OCI-M1 (cell line): ENCODE data around the gene NAALADL2.
A peak's percentile ranks its signal among the peaks of the same experiment; 100 is the strongest.
"Not testable (repeated sequence)": the region's sequence is repeated elsewhere in the genome, so short reads cannot be mapped to it uniquely, and the experiment has no call there.

Experiments
- DNase-seq: peaks from one replicate; lab custom pipeline; 2025; lab: John Stamatoyannopoulos, UW

Gene NAALADL2

DNA sequence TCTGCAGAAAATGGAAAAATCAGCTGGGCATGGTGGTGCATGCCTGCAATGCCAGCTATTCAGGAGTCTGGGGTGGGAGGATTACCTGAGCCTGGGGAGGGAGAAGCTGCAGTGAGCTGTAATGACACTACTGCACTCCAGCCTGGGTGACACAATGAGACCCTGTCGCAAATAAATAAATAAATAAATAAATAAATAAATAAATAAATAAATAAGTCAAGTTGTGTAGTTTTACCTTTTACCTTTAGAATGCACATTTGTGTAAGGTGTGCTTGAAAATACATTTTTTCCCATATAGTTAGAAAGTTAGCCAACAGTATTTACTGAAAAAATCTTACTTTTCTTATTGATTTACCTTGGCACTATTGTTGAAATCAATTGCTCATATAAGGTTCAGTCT lies 515.6 kb downstream of the NAALADL2 start:
- DNase-seq: no peak

DNA sequence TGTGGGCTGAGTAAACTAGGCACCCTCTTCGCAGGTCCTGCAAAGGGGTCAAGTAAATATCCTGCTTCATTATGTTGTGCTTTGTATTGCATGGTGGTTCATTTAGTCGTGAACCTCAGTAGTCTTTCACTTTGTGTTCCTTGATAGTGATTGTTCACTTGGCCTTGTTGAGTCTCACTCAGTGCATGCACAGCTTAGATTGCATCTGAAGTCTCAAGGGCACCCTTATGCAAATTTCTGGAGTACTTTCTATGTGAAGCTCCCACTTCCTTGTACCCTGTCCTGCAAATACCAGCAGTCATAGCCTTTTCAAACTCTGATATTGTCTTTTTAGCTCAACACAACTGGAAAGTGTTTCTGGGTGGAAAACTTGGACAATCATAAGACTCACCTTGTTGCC lies 519.2 kb downstream of the NAALADL2 start:
- DNase-seq: no peak

DNA sequence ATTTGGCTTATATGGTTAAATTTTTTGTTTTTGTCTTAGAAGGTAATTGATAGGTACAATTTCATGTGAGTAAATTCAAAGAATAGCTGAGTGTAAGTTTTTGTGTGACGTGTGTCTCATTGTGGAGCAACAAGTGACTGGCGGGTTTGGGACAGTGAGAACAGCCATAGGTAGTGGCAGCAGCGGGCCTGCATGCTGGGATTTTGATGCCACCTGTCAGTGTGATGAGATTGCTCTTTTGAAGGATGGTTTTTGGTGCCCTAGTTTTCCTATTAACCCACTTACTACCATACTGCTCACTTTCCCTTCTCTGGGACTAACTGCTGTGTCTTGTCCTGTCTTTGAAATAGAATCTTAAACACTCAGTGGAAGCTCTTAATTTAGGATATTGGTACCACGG lies 522.6 kb downstream of the NAALADL2 start:
- no peak for DNase-seq

DNA sequence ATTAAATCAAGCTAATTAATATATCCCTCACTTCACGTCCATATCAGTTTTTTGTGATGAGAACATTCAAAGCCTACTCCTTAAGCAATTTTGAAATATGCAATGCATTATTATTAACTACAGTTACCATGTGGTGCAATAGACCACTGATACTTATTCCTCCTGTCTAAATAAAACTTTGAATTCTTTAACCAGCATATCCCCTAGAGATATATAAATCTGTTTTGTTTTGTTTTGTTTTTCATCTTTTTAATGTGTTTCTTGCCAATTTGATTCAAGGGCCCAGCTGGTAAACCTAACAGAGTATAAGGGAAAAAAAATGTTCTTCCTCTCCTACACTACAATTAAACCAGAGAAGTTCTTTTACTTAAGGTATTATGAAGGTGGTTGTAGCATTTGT lies 524.2 kb downstream of the NAALADL2 start:
- DNase-seq: no peak

DNA sequence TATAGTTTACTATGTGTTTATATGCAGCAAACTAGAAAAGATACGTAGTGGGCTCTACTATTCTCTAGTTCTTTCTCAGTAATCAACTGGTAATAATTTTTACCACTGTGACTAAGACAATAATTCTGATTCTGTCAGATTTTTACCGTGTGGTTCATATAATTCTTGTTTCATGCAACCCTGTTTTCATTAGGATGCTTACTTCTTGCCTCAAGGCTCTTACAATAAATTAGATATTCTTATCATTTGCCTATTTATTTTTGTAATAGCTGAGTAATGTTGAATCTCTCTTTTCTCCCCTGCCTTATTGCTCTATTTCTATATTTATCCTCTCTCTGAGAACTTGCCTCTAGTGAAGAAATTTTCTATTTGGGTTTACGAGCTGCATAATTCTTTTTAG lies 524.7 kb downstream of the NAALADL2 start:
- no peak for DNase-seq

DNA sequence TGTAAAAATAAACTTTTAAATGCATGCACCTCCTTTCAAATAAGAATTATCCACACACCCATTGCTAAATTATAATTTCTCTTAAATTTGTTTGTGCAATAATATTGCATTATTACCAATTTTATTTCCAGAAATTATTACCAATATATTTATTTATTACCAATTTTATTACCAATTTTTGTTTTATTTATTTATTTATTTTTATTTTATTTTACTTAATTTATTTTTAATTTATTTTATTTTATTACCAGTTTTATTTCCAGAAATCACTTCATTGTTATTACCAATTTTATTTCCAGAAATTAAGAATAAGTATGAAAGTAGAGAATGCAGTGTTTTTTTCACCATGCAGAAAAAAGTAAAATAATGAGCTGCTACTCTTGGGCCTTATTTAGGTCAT lies 525.4 kb downstream of the NAALADL2 start:
- no peak for DNase-seq

DNA sequence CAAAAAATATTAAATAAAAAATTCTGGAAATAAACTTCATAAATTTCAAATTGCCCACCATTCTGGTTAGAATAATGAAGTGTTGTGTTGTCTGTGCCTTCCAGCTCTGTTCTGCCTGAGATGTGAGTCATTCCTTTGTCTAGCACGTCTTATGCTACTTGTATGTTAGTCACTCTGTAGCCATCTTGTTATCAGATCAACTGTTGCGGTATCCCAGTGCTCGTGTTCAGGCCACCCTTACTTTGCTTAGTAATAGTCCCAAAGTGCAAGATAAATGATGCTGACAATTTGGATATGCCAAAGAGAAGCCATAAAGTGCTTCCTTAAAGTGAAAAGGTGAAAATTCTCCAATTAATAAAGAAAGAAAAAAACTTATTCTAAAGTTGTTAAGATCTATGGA lies 527.5 kb downstream of the NAALADL2 start:
- peak; percentile 83 for DNase-seq

DNA sequence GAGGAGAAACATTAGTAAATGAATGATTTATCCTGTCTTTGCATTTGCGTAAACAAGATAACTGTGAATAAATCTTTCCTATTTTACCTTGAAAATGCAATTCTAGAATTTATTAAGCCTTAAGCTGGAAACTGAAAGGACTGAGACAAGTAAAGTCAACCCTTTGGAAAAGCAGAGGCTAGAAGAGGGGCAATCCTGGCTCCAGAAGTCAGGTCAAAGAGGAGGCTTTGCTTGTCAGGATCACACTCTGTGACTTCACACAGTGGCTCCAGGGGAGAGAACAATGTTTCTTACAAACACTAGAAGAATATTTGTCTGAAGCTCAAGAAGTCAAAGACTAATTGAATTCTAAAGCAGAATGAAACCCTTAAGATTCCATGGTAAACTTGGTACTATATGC lies 530.4 kb downstream of the NAALADL2 start:
- no peak for DNase-seq

DNA sequence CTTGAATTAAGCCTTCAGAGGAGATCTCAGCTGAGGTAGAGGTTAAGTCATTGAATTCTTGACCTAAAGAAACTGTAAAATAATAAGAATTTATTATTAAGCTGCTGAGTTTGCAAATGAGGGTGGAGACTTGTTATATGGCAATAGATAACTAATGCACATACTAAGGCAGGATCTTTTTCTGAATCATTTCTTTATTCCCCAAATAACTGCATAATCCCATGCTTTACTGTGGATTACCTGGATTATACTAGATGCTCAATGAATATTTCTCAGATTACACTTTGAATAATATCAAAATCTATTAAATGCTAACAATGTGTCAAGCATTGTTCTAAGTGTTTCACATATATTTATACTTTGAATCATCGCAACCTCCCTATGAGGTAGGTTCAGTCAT lies 532.5 kb downstream of the NAALADL2 start:
- no peak for DNase-seq

DNA sequence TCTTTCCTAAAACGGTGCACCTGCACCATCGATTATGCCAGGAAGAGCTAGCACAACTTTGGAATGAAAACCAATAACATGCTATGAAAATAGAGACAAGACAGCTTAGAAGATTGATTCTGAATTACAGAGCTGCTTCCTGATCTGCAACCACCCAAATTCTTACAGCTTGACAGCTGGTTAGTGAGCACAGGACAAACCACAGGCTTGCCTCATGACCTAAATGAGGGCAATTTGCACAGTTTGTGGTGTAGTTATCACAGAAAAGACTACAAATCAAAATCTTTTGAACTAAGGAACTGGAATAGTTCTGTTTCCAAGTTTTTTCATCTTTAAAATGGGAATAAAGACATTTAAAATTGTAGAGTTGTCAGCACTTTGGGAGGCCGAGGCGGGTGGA lies 533.5 kb downstream of the NAALADL2 start:
- peak; percentile 28 for DNase-seq

DNA sequence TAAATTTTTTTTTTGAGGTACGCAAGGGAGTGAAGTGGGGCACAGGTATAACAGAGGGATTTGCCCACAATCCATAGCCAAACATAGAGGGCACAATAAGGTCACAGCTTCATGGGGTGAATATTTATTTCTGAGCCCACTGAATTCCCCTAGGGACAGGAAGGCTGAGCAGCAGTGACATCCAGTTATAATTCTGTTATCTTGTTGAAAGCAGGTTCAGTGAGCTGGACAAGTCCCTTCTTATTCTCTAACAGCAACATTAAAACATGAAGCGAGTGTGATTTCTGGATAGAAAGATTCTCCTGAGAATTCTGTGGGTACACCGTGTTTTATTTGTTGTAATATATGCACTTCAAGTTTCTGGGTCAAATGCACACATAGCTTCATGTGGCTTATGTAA lies 538.2 kb downstream of the NAALADL2 start:
- no peak for DNase-seq

DNA sequence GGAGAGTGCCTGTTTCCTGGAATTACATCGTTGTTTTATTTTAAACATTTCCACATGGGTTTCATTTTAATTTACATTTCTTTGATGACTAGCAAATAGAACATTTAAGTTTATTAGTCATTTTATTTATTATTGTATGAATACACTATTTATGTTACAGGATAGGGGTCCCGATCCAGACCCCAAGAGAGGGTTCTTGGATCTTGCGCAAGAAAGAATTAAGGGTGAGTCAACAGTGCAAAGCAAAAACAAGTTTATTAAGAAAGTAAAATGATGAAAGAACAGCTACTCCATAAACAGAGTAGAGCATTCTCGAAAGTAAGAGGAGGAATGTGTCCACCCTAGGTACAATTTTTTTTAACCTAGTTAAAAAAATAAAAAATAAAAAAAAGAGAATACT lies 539.5 kb downstream of the NAALADL2 start:
- DNase-seq: no peak

DNA sequence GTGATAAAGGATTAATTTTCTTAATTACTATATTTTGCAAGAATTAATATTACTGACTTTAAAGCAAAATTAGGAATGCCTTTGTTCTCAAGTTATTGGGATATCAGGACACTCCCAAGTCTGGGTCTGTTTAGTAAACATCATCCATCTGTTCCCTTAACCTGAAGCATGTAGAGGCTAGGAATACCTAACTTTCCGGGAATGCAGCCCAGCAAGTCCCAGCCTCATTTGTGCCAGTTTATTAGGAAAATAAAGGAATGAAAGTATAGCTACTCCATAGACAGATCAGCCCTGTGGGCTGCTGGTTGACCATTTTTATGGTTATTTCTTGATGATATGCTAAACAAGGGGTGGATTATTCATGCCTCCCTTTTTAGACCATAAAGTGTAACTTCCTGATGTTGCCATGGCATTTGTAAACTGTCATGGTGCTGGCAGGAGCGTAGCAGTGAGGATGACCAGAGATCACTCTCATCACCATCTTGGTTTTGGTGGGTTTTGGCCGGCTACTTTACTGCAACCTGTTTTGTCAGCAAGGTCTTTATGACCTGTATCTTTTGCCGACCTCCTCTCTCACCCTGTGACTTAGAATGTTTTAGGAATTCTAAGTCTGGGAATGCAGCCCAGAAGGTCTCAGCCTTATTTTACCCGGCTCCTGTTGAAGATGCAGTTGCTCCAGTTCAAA lies 540.2 kb downstream of the NAALADL2 start:
- no peak for DNase-seq

DNA sequence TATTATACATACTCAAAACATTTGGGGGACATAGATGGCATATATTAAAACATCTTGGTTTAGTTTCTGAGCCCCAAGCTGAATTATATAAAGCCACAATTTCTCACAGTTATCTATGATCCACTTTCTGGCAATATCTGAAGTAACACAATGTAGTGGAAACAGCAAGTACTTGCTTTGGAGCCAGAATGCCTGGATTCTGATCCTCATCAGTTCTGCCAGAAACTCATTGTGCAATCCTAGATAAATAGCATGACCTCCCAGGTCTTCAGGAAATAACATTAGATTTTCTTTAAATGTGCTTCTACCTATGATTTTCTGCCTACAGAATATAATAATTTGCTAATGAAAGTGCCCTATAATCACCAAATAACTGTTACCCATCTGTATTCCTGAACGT lies 544.9 kb downstream of the NAALADL2 start:
- DNase-seq: no peak

DNA sequence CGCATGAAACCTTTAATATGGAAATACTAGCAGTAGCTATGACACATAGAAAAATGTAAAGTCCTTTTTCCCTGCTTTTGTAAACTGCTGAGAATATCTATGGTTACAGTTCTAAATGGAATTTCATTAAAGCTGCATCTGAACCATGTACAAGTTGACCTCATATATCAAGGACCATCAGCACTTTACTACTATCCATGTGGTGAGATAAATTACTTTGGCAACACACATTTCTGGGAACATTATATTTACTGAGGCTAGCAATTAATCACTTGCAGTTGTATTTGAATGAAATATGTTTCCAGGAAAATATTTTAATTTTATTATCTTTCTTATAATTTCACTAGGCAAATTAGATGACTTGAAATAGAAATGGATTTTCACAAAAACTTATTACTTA lies 545.5 kb downstream of the NAALADL2 start:
- DNase-seq: no peak

DNA sequence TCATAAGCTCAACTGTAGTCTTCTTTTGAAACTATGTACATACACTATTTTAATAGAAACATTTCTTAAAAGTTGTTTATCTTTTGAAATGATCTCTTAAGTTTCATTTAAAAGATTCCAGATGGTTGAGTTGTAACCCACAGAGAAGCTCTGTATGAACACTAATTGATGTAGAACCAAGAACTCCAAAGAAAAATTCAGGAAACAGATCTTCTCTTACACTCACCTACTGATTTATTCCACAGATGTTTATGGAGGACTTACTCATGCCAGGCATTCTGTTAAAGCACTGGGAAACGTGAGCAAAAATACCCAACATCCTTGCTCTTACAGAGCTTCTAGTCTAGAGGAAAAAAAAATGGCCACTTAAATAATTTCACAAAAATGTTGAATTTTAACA lies 551.1 kb downstream of the NAALADL2 start:
- no peak for DNase-seq

DNA sequence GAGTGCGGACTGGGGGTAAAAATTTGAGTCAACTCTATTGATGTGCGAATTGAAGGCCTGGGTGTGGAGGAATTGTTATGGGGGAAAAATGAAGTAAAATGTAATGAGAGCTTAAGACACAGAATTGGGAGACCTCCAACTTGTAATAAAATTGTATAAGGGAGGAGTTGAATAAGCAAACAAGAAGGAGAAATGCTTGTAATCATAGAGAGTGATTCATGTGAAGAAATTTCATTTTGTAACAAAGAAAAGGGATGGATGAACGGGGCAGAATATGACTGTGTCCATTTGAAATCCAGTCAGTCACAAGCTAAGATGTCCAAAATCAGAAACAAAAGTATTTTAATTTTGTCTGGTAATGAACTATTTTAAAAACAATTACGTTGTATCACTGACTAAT lies 552.3 kb downstream of the NAALADL2 start:
- DNase-seq: no peak

DNA sequence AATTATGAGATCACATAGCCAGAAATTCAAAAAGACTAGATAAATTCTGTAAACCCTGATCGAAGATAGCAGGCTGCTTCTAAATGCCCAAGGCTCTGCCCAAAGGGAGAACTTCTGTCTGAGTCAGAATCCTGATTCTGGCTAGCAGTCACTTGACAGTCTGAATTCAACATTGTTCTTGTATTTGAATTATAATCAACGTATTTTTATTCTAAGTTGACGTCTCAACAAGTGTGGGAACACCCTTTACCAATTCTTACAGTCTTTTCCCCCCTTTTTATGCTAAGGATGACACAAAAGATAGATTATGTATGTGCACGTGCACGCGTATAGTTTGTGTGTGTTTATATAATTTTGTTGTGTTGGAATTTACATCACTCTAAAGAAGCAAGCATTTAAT lies 552.8 kb downstream of the NAALADL2 start:
- DNase-seq: no peak

DNA sequence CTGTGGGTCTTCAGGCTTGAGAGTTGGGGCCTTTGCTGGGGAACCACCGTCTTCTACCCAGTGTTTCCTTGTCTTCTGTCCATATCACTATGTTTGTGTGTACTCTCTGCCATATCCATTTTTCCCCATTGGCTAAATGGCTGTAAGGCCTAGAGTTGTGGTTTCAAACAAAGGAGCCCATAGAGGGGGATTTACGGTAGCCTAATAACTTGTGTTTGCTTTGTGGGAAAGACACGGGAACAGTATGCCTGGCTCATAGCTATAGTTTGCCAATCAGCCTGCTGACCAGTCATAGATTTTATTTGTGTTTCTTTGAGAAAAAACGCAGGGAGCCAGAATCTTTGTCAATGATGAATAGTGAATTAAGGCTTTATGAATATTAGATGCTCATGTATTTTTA lies 554.8 kb downstream of the NAALADL2 start:
- no peak for DNase-seq

DNA sequence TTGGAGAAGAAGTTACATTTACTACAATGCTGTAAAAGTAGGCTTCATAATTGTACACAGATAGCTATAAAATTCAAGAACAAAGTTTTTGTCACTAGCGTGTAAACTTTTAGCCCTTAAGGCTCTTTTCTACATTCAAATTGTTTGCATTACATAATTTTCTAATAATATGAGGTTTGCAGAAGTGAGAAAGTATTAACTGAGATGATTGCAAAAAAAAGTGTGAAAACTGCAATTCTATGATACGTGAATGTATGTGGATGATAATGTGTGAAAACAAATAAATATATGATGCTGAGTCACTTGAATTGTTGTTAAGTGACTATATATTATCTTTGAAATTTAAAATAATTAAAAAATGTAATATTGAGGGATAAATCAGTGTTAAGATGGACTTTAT lies 557.5 kb downstream of the NAALADL2 start:
- no peak for DNase-seq

DNA sequence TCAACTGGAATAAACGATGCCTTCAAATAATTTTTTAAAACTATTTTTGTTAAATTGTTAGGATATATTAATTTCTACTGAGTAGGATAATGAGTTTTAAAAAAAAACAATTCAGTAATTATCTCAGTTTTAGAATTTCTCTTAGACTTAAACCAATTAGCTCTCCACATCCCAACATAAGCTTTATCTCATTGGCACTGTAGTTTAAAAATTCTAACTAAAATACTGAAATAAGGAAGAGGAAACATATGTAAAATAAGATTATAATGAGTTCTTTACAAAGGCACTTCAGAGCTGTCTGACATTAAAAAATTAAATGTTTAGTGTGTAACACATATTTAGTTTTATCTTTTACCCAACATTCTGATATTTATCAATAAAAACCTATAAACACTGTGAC lies 558.3 kb downstream of the NAALADL2 start:
- DNase-seq: no peak

DNA sequence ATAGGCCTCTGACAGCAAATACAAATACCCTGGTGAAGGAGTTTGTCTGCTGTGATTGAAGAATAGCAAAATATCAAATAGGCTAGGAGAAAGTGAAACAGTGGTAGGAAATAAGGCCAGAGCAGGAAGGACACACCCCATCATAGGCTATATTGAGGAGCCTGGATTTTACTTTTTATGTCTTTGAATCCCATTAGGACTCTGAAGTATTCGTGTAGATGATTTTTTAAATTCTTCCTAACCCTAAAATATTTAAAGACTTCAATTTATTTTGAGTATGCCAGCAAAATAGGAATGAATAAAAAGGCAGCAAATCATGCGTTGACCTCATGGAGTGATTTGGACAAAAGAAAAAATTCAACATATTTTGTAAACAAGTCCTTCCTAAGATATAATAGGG lies 562.8 kb downstream of the NAALADL2 start:
- no peak for DNase-seq

DNA sequence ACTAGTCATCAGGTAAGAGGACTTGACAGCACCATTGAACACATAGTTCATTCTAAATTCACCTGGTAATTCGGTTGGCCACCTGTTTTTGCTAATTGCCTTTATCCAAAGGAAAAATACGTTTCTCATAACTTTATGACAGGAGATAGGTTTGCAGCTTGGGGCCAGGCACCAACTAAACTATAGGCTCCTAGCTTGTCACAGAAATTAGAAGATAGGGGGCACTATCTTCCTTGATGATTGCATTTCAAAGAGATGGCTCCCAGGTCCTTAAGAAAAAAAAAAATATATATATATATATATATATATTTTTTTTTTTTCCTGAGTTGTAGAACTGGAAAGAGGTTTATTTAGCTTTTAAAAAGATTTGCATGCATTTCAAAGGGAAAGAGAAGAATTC lies 563.6 kb downstream of the NAALADL2 start:
- DNase-seq: peak; percentile 25

DNA sequence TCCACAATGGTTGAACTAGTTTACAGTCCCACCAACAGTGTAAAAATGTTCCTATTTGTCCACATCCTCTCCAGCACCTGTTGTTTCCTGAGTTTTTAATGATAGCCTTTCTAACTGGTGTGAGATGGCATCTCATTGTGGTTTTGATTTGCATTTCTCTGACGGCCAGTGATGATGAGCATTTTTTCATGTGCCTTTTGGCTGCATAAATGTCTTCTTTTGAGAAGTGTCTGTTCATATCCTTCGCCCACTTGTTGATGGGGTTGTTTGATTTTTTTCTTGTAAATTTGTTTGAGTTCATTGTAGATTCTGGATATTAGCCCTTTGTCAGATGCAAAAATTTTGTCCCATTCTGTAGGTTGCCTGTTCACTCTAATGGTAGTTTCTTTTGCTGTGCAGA lies 564.7 kb downstream of the NAALADL2 start:
- DNase-seq: not testable (repeated sequence)

DNA sequence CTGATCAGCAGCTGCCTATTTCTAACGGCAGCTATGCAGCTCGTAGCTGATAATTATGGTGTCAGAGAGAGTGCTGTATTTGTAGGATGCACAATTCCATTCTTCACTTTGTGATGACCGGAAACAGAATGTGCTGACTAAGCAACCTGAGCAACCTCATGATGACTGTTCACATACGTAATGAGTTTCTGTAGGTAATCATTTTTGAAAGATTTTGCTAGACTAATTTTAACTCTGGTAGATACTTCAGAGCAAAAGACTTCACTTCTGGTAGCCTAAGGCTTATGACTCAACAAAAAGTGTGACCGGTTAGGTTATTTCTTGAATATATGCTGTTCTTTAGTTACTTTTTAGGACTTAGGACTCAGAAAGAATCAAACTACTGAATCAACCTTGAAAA lies 567.7 kb downstream of the NAALADL2 start:
- DNase-seq: no peak
